Ishikawa (cell line): ENCODE results near the gene PPM1B.

Experiments used
- CEBPB ChIP-seq: IDR thresholded peaks from 2 replicates; pipeline ENCODE4 v1.6.1; 2012
- EGR1 ChIP-seq: IDR thresholded peaks from 2 replicates; pipeline ENCODE4 v1.6.1; 2012
- EP300 ChIP-seq: IDR thresholded peaks from 2 replicates; pipeline ENCODE4 v1.6.1; 2012; ENCODE audit warnings: borderline replicate concordance
- FOXM1 ChIP-seq: IDR thresholded peaks from 2 replicates; pipeline ENCODE4 v1.6.1; 2012; ENCODE audit warnings: low read depth, borderline replicate concordance
- MAX ChIP-seq: IDR thresholded peaks from 2 replicates; pipeline ENCODE4 v1.6.1; 2012
- NFIC ChIP-seq: IDR thresholded peaks from 2 replicates; pipeline ENCODE4 v1.6.1; 2012
- RAD21 ChIP-seq: IDR thresholded peaks from 2 replicates; pipeline ENCODE4 v1.6.1; 2012; ENCODE audit warnings: low read depth
- TAF1 ChIP-seq: IDR thresholded peaks from 2 replicates; pipeline ENCODE4 v1.6.1; 2012; ENCODE audit warnings: low read depth, mild to moderate bottlenecking
- TCF12 ChIP-seq: IDR thresholded peaks from 2 replicates; pipeline ENCODE4 v1.6.1; 2012; ENCODE audit warnings: low read depth
- USF1 ChIP-seq: IDR thresholded peaks from 2 replicates; pipeline ENCODE4 v1.6.1; 2012
- YY1 ChIP-seq: IDR thresholded peaks from 2 replicates; pipeline ENCODE4 v1.6.1; 2012; ENCODE audit warnings: low read depth
- TF ChIP-seq, protein P1 (sequence below): IDR thresholded peaks from 2 replicates; pipeline ENCODE4 v1.6.1; 2012; ENCODE audit warnings: low read depth, mild to moderate bottlenecking

GRCh38 chr2:44152865-44153669, 15.6 kb upstream of the PPM1B start:
- TF ChIP-seq, protein P1, sequence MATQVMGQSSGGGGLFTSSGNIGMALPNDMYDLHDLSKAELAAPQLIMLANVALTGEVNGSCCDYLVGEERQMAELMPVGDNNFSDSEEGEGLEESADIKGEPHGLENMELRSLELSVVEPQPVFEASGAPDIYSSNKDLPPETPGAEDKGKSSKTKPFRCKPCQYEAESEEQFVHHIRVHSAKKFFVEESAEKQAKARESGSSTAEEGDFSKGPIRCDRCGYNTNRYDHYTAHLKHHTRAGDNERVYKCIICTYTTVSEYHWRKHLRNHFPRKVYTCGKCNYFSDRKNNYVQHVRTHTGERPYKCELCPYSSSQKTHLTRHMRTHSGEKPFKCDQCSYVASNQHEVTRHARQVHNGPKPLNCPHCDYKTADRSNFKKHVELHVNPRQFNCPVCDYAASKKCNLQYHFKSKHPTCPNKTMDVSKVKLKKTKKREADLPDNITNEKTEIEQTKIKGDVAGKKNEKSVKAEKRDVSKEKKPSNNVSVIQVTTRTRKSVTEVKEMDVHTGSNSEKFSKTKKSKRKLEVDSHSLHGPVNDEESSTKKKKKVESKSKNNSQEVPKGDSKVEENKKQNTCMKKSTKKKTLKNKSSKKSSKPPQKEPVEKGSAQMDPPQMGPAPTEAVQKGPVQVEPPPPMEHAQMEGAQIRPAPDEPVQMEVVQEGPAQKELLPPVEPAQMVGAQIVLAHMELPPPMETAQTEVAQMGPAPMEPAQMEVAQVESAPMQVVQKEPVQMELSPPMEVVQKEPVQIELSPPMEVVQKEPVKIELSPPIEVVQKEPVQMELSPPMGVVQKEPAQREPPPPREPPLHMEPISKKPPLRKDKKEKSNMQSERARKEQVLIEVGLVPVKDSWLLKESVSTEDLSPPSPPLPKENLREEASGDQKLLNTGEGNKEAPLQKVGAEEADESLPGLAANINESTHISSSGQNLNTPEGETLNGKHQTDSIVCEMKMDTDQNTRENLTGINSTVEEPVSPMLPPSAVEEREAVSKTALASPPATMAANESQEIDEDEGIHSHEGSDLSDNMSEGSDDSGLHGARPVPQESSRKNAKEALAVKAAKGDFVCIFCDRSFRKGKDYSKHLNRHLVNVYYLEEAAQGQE, result no peak
- no peak for TF ChIP-seq FOXM1
- no peak for TF ChIP-seq NFIC
- TF ChIP-seq RAD21, result no peak
- TF ChIP-seq MAX, result no peak
- no peak for TF ChIP-seq TAF1
- no peak for TF ChIP-seq EGR1
- TF ChIP-seq YY1, result no peak
- TF ChIP-seq USF1, result no peak
- TF ChIP-seq CEBPB, result no peak
- TF ChIP-seq TCF12, result no peak
- TF ChIP-seq EP300, result no peak
